ENCODE measurements around the gene TMEM233. TPM values are rescaled to one million over a fixed set of nuclear protein-coding genes. Genes with fewer than 3 reads are reported as not detected.
"Not testable (repeated sequence)": the region's sequence is repeated elsewhere in the genome, so short reads cannot be mapped to it uniquely, and the experiment has no call there.

TMEM233 gene
- total and polyA plus RNA-seq, 12 donors, result 0.17 to 1.0 (median 0.53) TPM; not detected in 2

DNA sequence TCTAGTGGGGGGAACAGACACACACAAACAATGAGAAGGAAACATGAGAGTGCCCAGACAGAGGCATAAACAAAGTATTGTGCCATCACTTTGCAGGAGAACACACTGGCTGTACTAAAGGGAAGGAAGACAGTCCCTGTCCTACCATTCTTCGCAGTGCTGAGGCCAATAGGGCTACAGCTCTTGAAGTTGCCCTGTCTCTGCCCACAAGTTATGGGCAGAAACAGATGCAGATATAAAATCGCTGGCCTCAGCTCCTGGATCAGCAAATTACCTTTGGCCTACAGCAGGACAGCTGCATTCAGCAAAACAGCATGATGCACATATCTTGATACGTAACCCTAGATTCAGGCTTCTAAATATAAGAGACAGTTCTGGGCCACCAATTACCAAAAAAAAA lies 51.4 kb downstream of the TMEM233 start:
- no peak for DNase-seq
- WGBS, 4 donors, result 82 to 91% (median 88%) methylated on average over 3 of the region's 3 CpGs
- TF ChIP-seq CTCF (IDR thresholded peaks at IDR 0.05) (no peak), POLR2A (IDR thresholded peaks at IDR 0.05) (no peak)
- intact Hi-C loops (cut with DNase I), result loop anchor here in 1 of 2 donors (10.0 kb wide), 1 partner anchor 200 kb away; no protein-coding TSS in a partner anchor
- no peaks in the 10 kb centered on the region for H3K36me3 ChIP-seq (replicated peaks in 1 of 2)
- H3K27me3 ChIP-seq, result no peaks in the 10 kb centered on the region
- H3K4me1 ChIP-seq (replicated peaks in 1 of 2), result no peaks in the 10 kb centered on the region
- H3K9me3 ChIP-seq (replicated peaks in 1 of 3), result no peaks in the 10 kb centered on the region
- no peak overlapping the region for H3K4me3 ChIP-seq
- no peak overlapping the region for H3K27ac ChIP-seq

DNA sequence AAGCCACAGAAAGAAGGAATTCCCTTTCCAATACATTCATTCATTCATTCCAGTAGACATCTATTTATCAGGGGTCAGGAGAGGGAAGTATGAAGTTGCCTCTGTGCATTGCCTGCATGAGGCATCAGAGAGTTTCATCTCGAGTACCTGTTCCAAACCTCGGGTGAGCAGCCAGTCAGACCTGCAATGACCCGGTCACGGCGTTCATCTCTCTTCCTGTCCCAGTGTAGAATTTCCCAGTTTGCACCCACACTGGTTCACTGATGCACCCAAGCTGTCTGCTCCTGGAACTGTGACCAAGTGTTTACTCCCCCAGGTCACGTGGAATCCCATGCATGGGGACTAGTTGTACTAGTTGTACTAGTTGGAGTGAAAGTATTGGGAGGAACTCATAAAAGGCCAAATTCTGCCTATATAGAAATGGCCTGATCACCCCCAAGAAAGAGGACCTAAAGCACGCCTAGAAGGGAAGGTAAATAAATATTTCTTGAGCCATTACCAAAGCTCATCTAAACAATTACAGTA lies 52.0 kb downstream of the TMEM233 start:
- WGBS, 4 donors, result 85 to 90% (median 88%) methylated on average over 7 of the region's 7 CpGs
- Histone ChIP-seq H3K36me3 (replicated peaks in 1 of 2) (no peaks in the 10 kb centered on the region), H3K27me3 (no peaks in the 10 kb centered on the region), H3K4me3 (no peak overlapping the region), H3K4me1 (replicated peaks in 1 of 2) (no peaks in the 10 kb centered on the region), H3K27ac (no peak overlapping the region), H3K9me3 (replicated peaks in 1 of 3) (no peaks in the 10 kb centered on the region)
- DNase-seq, result no peak
- intact Hi-C loops (cut with DNase I), result loop anchor here in 1 of 2 donors (10.0 kb wide), 1 partner anchor 201 kb away; no protein-coding TSS in a partner anchor
- TF ChIP-seq CTCF (IDR thresholded peaks at IDR 0.05), result no peak
- no peak for TF ChIP-seq POLR2A (IDR thresholded peaks at IDR 0.05)

DNA sequence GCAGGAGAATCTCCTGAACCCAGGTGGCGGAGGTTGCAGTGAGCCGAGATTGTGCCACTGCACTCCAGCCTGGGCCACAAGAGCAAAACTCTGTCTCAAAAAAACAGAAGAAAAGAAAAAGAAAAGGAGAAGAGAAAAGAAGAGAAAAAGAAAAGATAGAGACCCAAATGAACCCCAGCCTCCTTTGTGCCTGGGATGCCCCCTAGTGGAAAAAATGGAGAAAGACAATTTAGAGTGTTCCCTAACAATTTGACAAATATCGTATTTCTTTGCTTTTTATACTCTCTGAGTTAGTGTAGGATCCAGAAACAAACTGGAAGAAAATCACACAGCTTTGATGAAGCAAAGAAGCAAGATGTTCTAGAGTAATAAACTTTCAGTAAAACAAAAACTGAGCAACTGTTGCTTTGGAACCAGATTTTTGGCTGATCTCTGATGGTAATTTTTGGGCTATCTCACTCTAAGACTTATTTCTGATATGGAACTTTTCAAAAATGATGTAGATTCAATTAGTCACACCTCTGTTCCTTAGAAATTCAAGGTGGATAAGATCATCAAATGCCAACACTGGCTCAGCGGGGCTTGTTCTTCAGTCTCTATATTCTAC lies 55.7 kb downstream of the TMEM233 start:
- Histone ChIP-seq H3K36me3 (replicated peaks in 1 of 2) (no peaks in the 10 kb centered on the region), H3K27me3 (no peaks in the 10 kb centered on the region), H3K27ac (no peak overlapping the region), H3K4me1 (replicated peaks in 1 of 2) (no peaks in the 10 kb centered on the region), H3K4me3 (no peak overlapping the region), H3K9me3 (replicated peaks in 1 of 3) (no peaks in the 10 kb centered on the region)
- WGBS, 4 donors, result 61 to 65% (median 63%) methylated on average over 4 of the region's 4 CpGs
- TF ChIP-seq POLR2A (IDR thresholded peaks at IDR 0.05) (no peak), CTCF (IDR thresholded peaks at IDR 0.05) (peak; percentile 43 to 77 (median 66))
- intact Hi-C loops (cut with DNase I), result loop anchor here in 1 of 2 donors (10.0 kb wide), 1 partner anchor 205 kb away; no protein-coding TSS in a partner anchor
- DNase-seq, result no peak

DNA sequence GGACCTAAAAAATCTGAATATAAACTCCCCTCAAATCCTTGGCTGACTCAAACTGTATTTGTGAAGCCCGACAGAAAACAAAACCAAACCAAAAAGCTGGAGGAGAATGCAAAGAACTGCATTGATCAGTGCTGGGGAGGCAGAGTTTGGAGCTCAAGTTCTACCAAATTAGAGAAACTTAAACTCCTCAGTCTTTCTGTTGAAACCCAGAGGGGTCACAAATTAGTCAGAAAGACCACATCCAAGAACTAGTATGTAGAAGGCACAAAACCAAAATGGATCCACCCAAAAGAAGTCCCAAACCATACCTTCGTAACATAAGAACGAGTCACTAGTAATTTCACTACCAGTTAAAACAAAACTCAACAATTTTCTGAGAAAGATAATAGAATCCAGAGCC lies 59.1 kb downstream of the TMEM233 start:
- no peak overlapping the region for H3K4me3 ChIP-seq
- H3K27me3 ChIP-seq, result no peaks in the 10 kb centered on the region
- no peaks in the 10 kb centered on the region for H3K4me1 ChIP-seq (replicated peaks in 1 of 2)
- no peak overlapping the region for H3K27ac ChIP-seq
- no peaks in the 10 kb centered on the region for H3K36me3 ChIP-seq (replicated peaks in 1 of 2)
- intact Hi-C loops (cut with DNase I), result no loop called here
- no peak for DNase-seq
- WGBS, 4 donors, result 65 to 81% (median 73%) methylated on average over 3 of the region's 3 CpGs
- H3K9me3 ChIP-seq (replicated peaks in 1 of 3), result no peaks in the 10 kb centered on the region
- TF ChIP-seq CTCF (IDR thresholded peaks at IDR 0.05) (no peak), POLR2A (IDR thresholded peaks at IDR 0.05) (no peak)

GRCh38 chr12:119657001-119657400 lies 63.4 kb downstream of the TMEM233 start:
- intact Hi-C loops (cut with DNase I); H3K4me1 ChIP-seq (replicated peaks in 1 of 2); H3K27ac ChIP-seq; H3K9me3 ChIP-seq (replicated peaks in 1 of 3); H3K36me3 ChIP-seq (replicated peaks in 1 of 2); DNase-seq; H3K27me3 ChIP-seq; H3K4me3 ChIP-seq: not testable (repeated sequence)
- WGBS, 4 donors, result 75 to 93% (median 88%) methylated on average over 2 of the region's 2 CpGs

GRCh38 chr12:119658166-119658565 lies 64.6 kb downstream of the TMEM233 start:
- DNase-seq; H3K4me1 ChIP-seq (replicated peaks in 1 of 2); intact Hi-C loops (cut with DNase I); H3K36me3 ChIP-seq (replicated peaks in 1 of 2); H3K27me3 ChIP-seq; H3K9me3 ChIP-seq (replicated peaks in 1 of 3); H3K27ac ChIP-seq; H3K4me3 ChIP-seq: not testable (repeated sequence)
- 87 to 91% (median 90%) methylated on average over 6 of the region's 6 CpGs for WGBS, 4 donors

Measured in adrenal gland (tissue), 12 donors.